Stimulated activated CD8-positive, alpha-beta memory T cell treated with anti-CD3 and anti-CD28 coated beads, Interleukin-7, amount 100 ng/mL, for 1 hour (primary cell): ENCODE data around the gene PACS1.
"Not testable (repeated sequence)": the region's sequence is repeated elsewhere in the genome, so short reads cannot be mapped to it uniquely, and the experiment has no call there.

Experiments used
- DNase-seq, 2 donors: peaks; one replicate each; pipeline ENCODE4 v3.0.0-alpha.2; 2020; ENCODE audit warnings: low read depth in 2 of 2

The PACS1 gene

GRCh38 chr11:66253081-66253480, 183.0 kb downstream of the PACS1 start:
- DNase-seq, result not testable (repeated sequence)

GRCh38 chr11:66258473-66258893, 188.4 kb downstream of the PACS1 start:
- no peak for DNase-seq

- no peak for DNase-seq
Observed at GRCh38 chr11:66259225-66259624, 189.2 kb downstream of the PACS1 start.

- DNase-seq, result no peak
Observed at GRCh38 chr11:66259956-66260355, 189.9 kb downstream of the PACS1 start.

- DNase-seq, result no peak
Observed at GRCh38 chr11:66261578-66261977, 191.5 kb downstream of the PACS1 start.

- no peak for DNase-seq
Observed at GRCh38 chr11:66262191-66262590, 192.1 kb downstream of the PACS1 start.

GRCh38 chr11:66262696-66263095, 192.6 kb downstream of the PACS1 start:
- DNase-seq, result no peak

GRCh38 chr11:66263231-66263630, 193.2 kb downstream of the PACS1 start:
- DNase-seq, result no peak

- DNase-seq, result no peak
Observed at GRCh38 chr11:66263785-66264184, 193.7 kb downstream of the PACS1 start.

GRCh38 chr11:66264383-66264782, 194.3 kb downstream of the PACS1 start:
- no peak for DNase-seq

GRCh38 chr11:66264914-66265313, 194.8 kb downstream of the PACS1 start:
- no peak for DNase-seq

GRCh38 chr11:66265531-66266377, 195.7 kb downstream of the PACS1 start:
- no peak for DNase-seq

GRCh38 chr11:66266378-66267038, 196.4 kb downstream of the PACS1 start:
- DNase-seq, result no peak

- no peak for DNase-seq
Observed at GRCh38 chr11:66267039-66267378, 196.9 kb downstream of the PACS1 start.

- DNase-seq, result peak; percentile 69 to 71
Observed at GRCh38 chr11:66267379-66268243, 197.5 kb downstream of the PACS1 start.

- peak; percentile 99 to 100 for DNase-seq
Observed at GRCh38 chr11:66268244-66268951, 198.3 kb downstream of the PACS1 start, which contains the start of gene RAB1B. RAB1B (plus strand) TSS chr11:66268639; CDS start chr11:66268680, 41 bp downstream.

- DNase-seq, result no peak
Observed at GRCh38 chr11:66268952-66269905, 199.2 kb downstream of the PACS1 start.

GRCh38 chr11:66271816-66272215, 201.7 kb downstream of the PACS1 start:
- DNase-seq, result no peak

GRCh38 chr11:66272596-66272995, 202.5 kb downstream of the PACS1 start:
- DNase-seq, result no peak

- no peak for DNase-seq
Observed at GRCh38 chr11:66274219-66274618, 204.1 kb downstream of the PACS1 start.
